Peyer's patch (tissue), 4 donors: ENCODE measurements around the gene PIAS1. TPM values are rescaled to one million over a fixed set of nuclear protein-coding genes. Genes with fewer than 3 reads are reported as not detected.

ENCODE experiments used
- DNase-seq, 3 donors: peaks; one replicate each; pipeline ENCODE4 v3.0.0-alpha.2; 2017 to 2019
- H3K27ac ChIP-seq, 4 donors: fragments of 200-600 bp; sonication (generic); one replicate each; pipeline ENCODE4 v1.5.1; 2016 to 2019
- H3K27me3 ChIP-seq, 2 donors: fragments of 200-600 bp; sonication (generic); one replicate each; pipeline ENCODE4 v1.5.1; 2019
- H3K36me3 ChIP-seq, 3 donors: fragments of 200-600 bp; sonication (generic); one replicate each; pipeline ENCODE4 v1.5.1; 2016 to 2019
- H3K4me1 ChIP-seq, 4 donors: fragments of 200-600 bp; sonication (generic); one replicate each; pipeline ENCODE4 v1.5.1; 2016 to 2019
- H3K4me3 ChIP-seq, 4 donors: fragments of 200-600 bp; sonication (generic); 1 replicate in 3 of 4; 2 replicates in 1 of 4; pipeline ENCODE4 v1.5.1; 2016 to 2019; ENCODE audit warnings: mild to moderate bottlenecking in 1 of 4
- H3K9me3 ChIP-seq, 4 donors: fragments of 200-600 bp; sonication (generic); one replicate each; pipeline ENCODE4 v1.5.1; 2016 to 2019; ENCODE audit warnings: mild to moderate bottlenecking in 1 of 4
- CTCF ChIP-seq, 6 experiments: fragments of 450-650 bp in 4 of 6; fragments of 200-600 bp in 2 of 6; sonication (generic) in 1 of 6; IDR thresholded peaks; one replicate each; pipeline ENCODE4 v1.5.1; 2017 to 2019; ENCODE audit warnings: antibody characterized with exemption in 6 of 6, mild to moderate bottlenecking in 3 of 6, moderate library complexity in 1 of 6
- POLR2A ChIP-seq, 2 donors: fragments of 450-650 bp; IDR thresholded peaks; one replicate each; pipeline ENCODE4 v1.5.1; 2017; ENCODE audit warnings: antibody characterized with exemption in 2 of 2, mild to moderate bottlenecking in 2 of 2, moderate library complexity in 2 of 2
- total RNA-seq, 4 donors: library from RNA; depleted of rRNA; stranded (reverse); fragments of >200 nt; gene quantifications; one replicate each; pipeline ENCODE4 v1.1.0, GENCODE V29; 2016

PIAS1 gene
- total RNA-seq, 4 donors from 2014 or later = 71.1 to 95.7 (median 81.0) TPM

DNA sequence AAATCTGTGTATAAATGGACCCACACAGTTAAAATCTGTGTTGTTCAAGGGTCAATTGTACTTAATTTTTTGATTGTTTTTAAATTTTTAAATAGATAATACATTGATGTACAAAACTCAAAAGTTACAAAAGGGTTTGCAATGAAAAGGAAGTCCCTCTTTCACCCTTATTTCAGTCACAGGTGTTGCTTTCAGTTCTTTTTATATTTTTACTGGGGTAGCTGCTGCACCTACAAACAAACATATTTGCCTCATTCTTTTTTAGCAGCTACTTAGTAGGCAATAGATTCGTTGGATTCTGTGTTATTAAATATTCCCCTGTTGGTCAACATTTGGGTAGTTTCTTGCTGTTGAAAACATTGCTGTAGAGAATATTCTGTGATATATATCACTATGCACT is 44.4 kb downstream of the PIAS1 start:
- TF ChIP-seq CTCF (IDR thresholded peaks at IDR 0.05) = no peak
- TF ChIP-seq POLR2A (IDR thresholded peaks at IDR 0.05) = no peak
- Histone ChIP-seq H3K27me3 (no peaks in the 10 kb centered on the region), H3K27ac (no peak overlapping the region), H3K4me3 (no peak overlapping the region), H3K36me3 (peaks cover 0 to 16% (median 0%) of the 10 kb centered on the region in 3 donors), H3K4me1 (no peaks in the 10 kb centered on the region), H3K9me3 (no peaks in the 10 kb centered on the region)
- no peak for DNase-seq

- no peaks in the 10 kb centered on the region for H3K9me3 ChIP-seq
- peaks cover 0 to 16% (median 0%) of the 10 kb centered on the region in 3 donors for H3K36me3 ChIP-seq
- H3K27ac ChIP-seq = no peak overlapping the region
- no peaks in the 10 kb centered on the region for H3K4me1 ChIP-seq
- no peaks in the 10 kb centered on the region for H3K27me3 ChIP-seq
- TF ChIP-seq POLR2A (IDR thresholded peaks at IDR 0.05) (no peak), CTCF (IDR thresholded peaks at IDR 0.05) (no peak)
- no peak overlapping the region for H3K4me3 ChIP-seq
- DNase-seq = no peak
Observed at GRCh38 chr15:68100194-68100593, 46.1 kb downstream of the PIAS1 start.

- Histone ChIP-seq H3K27ac (no peak overlapping the region), H3K4me1 (peaks cover 0 to 3% (median 0%) of the 10 kb centered on the region in 4 donors), H3K27me3 (no peaks in the 10 kb centered on the region), H3K9me3 (no peaks in the 10 kb centered on the region), H3K4me3 (no peak overlapping the region), H3K36me3 (no peaks in the 10 kb centered on the region)
- TF ChIP-seq CTCF (IDR thresholded peaks at IDR 0.05) = no peak
- no peak for TF ChIP-seq POLR2A (IDR thresholded peaks at IDR 0.05)
- DNase-seq = no peak
Observed at GRCh38 chr15:68103603-68104002, 49.5 kb downstream of the PIAS1 start.

DNA sequence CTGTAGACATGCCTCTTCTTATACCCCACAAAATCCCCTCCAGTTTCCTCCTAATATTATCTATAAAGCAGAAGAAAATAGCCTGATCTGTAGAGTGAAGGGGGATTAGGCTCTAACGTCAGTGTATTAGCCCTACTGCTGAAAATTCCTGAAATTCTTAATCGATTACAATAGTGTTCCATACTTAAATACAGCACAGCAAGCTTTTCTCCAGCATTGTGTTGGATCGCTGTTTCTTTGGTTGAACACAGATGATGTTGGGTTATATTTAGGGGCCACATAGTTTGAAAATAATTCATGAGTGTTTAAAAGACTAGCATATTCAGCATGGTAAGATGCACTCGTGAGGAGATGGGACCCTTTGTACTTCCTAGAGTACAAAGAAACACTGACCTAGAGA is 52.5 kb downstream of the PIAS1 start:
- Histone ChIP-seq H3K27me3 (no peaks in the 10 kb centered on the region), H3K27ac (no peak overlapping the region), H3K36me3 (no peaks in the 10 kb centered on the region), H3K9me3 (no peaks in the 10 kb centered on the region), H3K4me1 (peaks cover 0 to 7% (median 0%) of the 10 kb centered on the region in 4 donors), H3K4me3 (no peak overlapping the region)
- no peak for TF ChIP-seq CTCF (IDR thresholded peaks at IDR 0.05)
- TF ChIP-seq POLR2A (IDR thresholded peaks at IDR 0.05) = no peak
- no peak for DNase-seq

DNA sequence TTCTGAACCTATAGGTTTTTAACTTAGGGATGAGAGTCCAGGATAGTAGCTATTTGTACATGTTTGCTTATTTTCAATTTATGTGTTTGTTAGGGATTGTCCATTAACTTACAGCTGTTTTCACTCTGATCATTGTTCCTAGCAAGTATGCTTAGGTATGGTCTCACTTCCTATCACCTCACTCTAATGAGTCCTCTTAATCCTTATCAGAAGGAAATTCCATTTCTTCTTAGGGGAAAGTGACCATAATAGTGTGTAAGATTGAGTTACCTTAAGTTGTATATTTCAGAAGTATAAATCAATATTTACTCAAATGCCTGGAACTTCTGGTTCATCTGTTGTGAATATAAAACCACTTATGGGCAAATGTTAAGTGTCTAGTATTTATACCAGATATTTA is 53.0 kb downstream of the PIAS1 start:
- Histone ChIP-seq H3K36me3 (no peaks in the 10 kb centered on the region), H3K4me1 (peaks cover 0 to 7% (median 0%) of the 10 kb centered on the region in 4 donors), H3K27me3 (no peaks in the 10 kb centered on the region), H3K9me3 (no peaks in the 10 kb centered on the region), H3K4me3 (no peak overlapping the region), H3K27ac (no peak overlapping the region)
- no peak for DNase-seq
- TF ChIP-seq POLR2A (IDR thresholded peaks at IDR 0.05) = no peak

DNA sequence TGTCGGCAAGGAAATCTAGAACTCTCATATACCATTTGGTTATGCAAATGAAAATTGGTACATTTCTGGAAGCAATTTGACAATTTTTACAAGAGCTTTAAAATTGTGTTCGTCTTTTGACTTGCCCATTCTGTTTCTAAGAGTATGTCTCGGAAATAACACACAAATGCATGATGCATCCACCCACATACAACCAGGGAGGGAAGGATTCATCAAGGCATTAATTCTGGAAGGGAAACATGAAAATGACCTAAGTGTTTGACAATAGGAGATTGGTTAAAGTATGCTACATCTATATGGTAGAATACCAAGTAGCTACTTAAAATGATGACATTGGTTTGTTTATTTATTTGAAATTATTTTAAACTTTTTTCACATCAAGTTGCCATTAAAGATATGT is 58.6 kb downstream of the PIAS1 start:
- no peak for DNase-seq
- H3K27ac ChIP-seq = no peak overlapping the region
- H3K9me3 ChIP-seq = no peaks in the 10 kb centered on the region
- H3K36me3 ChIP-seq = no peaks in the 10 kb centered on the region
- no peak overlapping the region for H3K4me3 ChIP-seq
- no peaks in the 10 kb centered on the region for H3K27me3 ChIP-seq
- TF ChIP-seq CTCF (IDR thresholded peaks at IDR 0.05) = no peak
- TF ChIP-seq POLR2A (IDR thresholded peaks at IDR 0.05) = no peak
- peaks cover 0 to 17% (median 1%) of the 10 kb centered on the region in 4 donors for H3K4me1 ChIP-seq
